ENCODE results near the gene BPIFB1. TPM values are rescaled to one million over a fixed set of nuclear protein-coding genes. Genes with fewer than 3 reads are reported as not detected.
A peak's percentile ranks its signal among the peaks of the same experiment; 100 is the strongest.

Gene BPIFB1
- total and polyA plus RNA-seq, 2 donors from 2014 or later: not detected

GRCh38 chr20:33280775-33281174 is 2.2 kb upstream of the BPIFB1 start:
- H3K9ac ChIP-seq (ENCODE audit: low read length in 3 of 3): no peak overlapping the region
- FAIRE-seq: no peak

GRCh38 chr20:33281550-33282146 is 1.4 kb upstream of the BPIFB1 start:
- Histone ChIP-seq H3K4me3 (ENCODE audit: low read length in 3 of 3) (no peak overlapping the region), H3K36me3 (ENCODE audit: control insufficient read depth in 2 of 3, insufficient read depth in 3 of 3, low read length in 3 of 3) (no peaks in the 10 kb centered on the region), H3K9ac (ENCODE audit: low read length in 3 of 3) (no peak overlapping the region), H3K9me3 (ENCODE audit: control insufficient read depth in 2 of 3, insufficient read depth in 1 of 3, low read length in 3 of 3) (no peaks in the 10 kb centered on the region), H3K27ac (ENCODE audit: low read depth in 2 of 2, low read length in 2 of 2) (no peak overlapping the region), H3K27me3 (ENCODE audit: control insufficient read depth, insufficient read depth, low read length) (no peaks in the 10 kb centered on the region), H3K4me1 (ENCODE audit: control insufficient read depth in 2 of 3, insufficient read depth in 2 of 3, low read depth in 1 of 3, low read length in 3 of 3) (peaks cover 0 to 6% (median 0%) of the 10 kb centered on the region in 3 donors)
- no peak for FAIRE-seq
- peak in 1 of 5 donors; percentile 21 for DNase-seq
- TF ChIP-seq CTCF (IDR thresholded peaks at IDR 0.05; ENCODE audit: borderline replicate concordance, extremely low read depth, insufficient read depth): no peak
- intact Hi-C loops (cut with DNase I): no loop called here

More at GRCh38 chr20:33280775-33281174, 2.2 kb upstream of the BPIFB1 start:
- Histone ChIP-seq H3K4me3 (ENCODE audit: low read length in 3 of 3) (no peak overlapping the region), H3K4me1 (ENCODE audit: control insufficient read depth in 2 of 3, insufficient read depth in 2 of 3, low read depth in 1 of 3, low read length in 3 of 3) (peaks cover 0 to 6% (median 0%) of the 10 kb centered on the region in 3 donors), H3K36me3 (ENCODE audit: control insufficient read depth in 2 of 3, insufficient read depth in 3 of 3, low read length in 3 of 3) (no peaks in the 10 kb centered on the region), H3K27ac (ENCODE audit: low read depth in 2 of 2, low read length in 2 of 2) (no peak overlapping the region), H3K27me3 (ENCODE audit: control insufficient read depth, insufficient read depth, low read length) (no peaks in the 10 kb centered on the region), H3K9me3 (ENCODE audit: control insufficient read depth in 2 of 3, insufficient read depth in 1 of 3, low read length in 3 of 3) (no peaks in the 10 kb centered on the region)
- no peak for DNase-seq
- intact Hi-C loops (cut with DNase I): no loop called here
- no peak for TF ChIP-seq CTCF (IDR thresholded peaks at IDR 0.05; ENCODE audit: borderline replicate concordance, extremely low read depth, insufficient read depth)

- FAIRE-seq: no peak
- H3K9ac ChIP-seq (ENCODE audit: low read length in 3 of 3): no peak overlapping the region
- no peak overlapping the region for H3K27ac ChIP-seq (ENCODE audit: low read depth in 2 of 2, low read length in 2 of 2)
- H3K9me3 ChIP-seq (ENCODE audit: control insufficient read depth in 2 of 3, insufficient read depth in 1 of 3, low read length in 3 of 3): no peaks in the 10 kb centered on the region
- peak in 1 of 5 donors; percentile 17 for DNase-seq
- H3K4me1 ChIP-seq (ENCODE audit: control insufficient read depth in 2 of 3, insufficient read depth in 2 of 3, low read depth in 1 of 3, low read length in 3 of 3): peaks cover 0 to 6% (median 0%) of the 10 kb centered on the region in 3 donors
- intact Hi-C loops (cut with DNase I): no loop called here
- no peaks in the 10 kb centered on the region for H3K36me3 ChIP-seq (ENCODE audit: control insufficient read depth in 2 of 3, insufficient read depth in 3 of 3, low read length in 3 of 3)
- no peak for TF ChIP-seq CTCF (IDR thresholded peaks at IDR 0.05; ENCODE audit: borderline replicate concordance, extremely low read depth, insufficient read depth)
- H3K4me3 ChIP-seq (ENCODE audit: low read length in 3 of 3): no peak overlapping the region
- no peaks in the 10 kb centered on the region for H3K27me3 ChIP-seq (ENCODE audit: control insufficient read depth, insufficient read depth, low read length)
Measured at GRCh38 chr20:33282196-33282934, 649 bp upstream of the BPIFB1 start.
